Fibroblast of mammary gland (primary cell): ENCODE data around the gene AKAP14.
"Not testable (repeated sequence)": the region's sequence is repeated elsewhere in the genome, so short reads cannot be mapped to it uniquely, and the experiment has no call there.

ENCODE experiments used
- DNase-seq: peaks from one replicate; pipeline ENCODE4 v3.0.0-alpha.2; 2010; ENCODE audit warnings: low read depth
- H3K4me3 ChIP-seq: 2 replicates; pipeline ENCODE4 v1.5.1; 2011; ENCODE audit warnings: low read depth, mild to moderate bottlenecking, low read length, moderate library complexity; ENCODE audit not compliant: control insufficient read depth
- CTCF ChIP-seq: conservative IDR thresholded peaks from 2 replicates; pipeline ENCODE4 v1.5.1; 2011; ENCODE audit warnings: low read depth, low read length, inconsistent platforms; ENCODE audit not compliant: control insufficient read depth, insufficient read depth

Gene AKAP14

GRCh38 chrX:119899125-119899524 lies 3.4 kb downstream of the AKAP14 start:
- TF ChIP-seq CTCF, result no peak
- DNase-seq, result no peak
- H3K4me3 ChIP-seq, result no peak overlapping the region

- no peak for DNase-seq
- TF ChIP-seq CTCF, result no peak
- no peak overlapping the region for H3K4me3 ChIP-seq
Measured at GRCh38 chrX:119900976-119901375, 5.3 kb downstream of the AKAP14 start.

GRCh38 chrX:119916310-119916709 lies 20.6 kb downstream of the AKAP14 start:
- DNase-seq, result no peak

GRCh38 chrX:119917877-119918276 lies 22.2 kb downstream of the AKAP14 start:
- DNase-seq, result no peak
- no peak for TF ChIP-seq CTCF
- H3K4me3 ChIP-seq, result no peak overlapping the region

More at GRCh38 chrX:119916310-119916709, 20.6 kb downstream of the AKAP14 start:
- H3K4me3 ChIP-seq, result no peak overlapping the region
- TF ChIP-seq CTCF, result no peak

GRCh38 chrX:119919835-119920585 lies 24.3 kb downstream of the AKAP14 start:
- no peak for TF ChIP-seq CTCF
- H3K4me3 ChIP-seq, result no peak overlapping the region
- no peak for DNase-seq

GRCh38 chrX:119922391-119922790 lies 26.7 kb downstream of the AKAP14 start:
- not testable (repeated sequence) for H3K4me3 ChIP-seq, DNase-seq

- no peak for DNase-seq
- no peak overlapping the region for H3K4me3 ChIP-seq
- TF ChIP-seq CTCF, result no peak
Measured at GRCh38 chrX:119935215-119935874, 39.7 kb downstream of the AKAP14 start.
